GM11168 (cell line): Measurements from ENCODE around the gene ANKRD11.
"Not testable (repeated sequence)": the region's sequence is repeated elsewhere in the genome, so short reads cannot be mapped to it uniquely, and the experiment has no call there.

Experiments
- in situ Hi-C: fragments of 300-500 bp; cut with MboI; formaldehyde crosslinking; loops from one replicate; pipeline ENCODE4 v1.12.0; 2022; ENCODE audit warnings: low sequenced_read_pairs; ENCODE audit not compliant: unreplicated experiment

Gene ANKRD11

DNA sequence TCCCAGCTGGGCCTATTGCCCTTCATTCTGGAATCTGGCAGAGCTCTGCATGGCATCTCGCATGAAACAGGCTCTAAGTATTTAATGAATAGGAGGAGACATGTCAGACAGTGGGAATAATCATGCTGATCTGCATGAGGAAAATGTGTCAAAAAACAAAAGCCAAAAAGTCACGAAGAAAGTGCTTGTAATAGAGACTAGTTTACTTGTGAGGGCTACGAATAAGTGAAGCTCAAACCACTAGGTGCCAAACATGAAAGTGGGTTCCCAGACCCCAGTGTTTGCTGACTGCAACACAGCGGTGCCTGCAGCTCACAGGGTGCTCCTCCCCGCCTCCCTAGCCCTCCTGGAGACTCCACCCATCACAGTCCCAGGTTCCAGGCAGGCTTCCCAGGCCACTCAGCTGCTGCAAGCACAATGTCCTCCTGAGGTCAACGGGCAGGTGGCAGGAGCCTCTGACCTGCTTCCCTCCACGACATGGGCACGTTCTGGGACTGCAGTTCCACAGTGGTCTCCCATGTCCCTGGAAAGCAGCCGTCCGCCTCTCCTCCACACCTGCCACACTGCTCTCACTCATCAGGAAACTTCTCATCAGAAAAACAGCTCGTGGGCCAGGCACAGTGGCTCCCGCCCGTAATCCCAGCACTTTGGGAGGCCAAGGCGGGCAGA, 96.5 kb downstream of the ANKRD11 start:
- in situ Hi-C loops, result no loop called here

DNA sequence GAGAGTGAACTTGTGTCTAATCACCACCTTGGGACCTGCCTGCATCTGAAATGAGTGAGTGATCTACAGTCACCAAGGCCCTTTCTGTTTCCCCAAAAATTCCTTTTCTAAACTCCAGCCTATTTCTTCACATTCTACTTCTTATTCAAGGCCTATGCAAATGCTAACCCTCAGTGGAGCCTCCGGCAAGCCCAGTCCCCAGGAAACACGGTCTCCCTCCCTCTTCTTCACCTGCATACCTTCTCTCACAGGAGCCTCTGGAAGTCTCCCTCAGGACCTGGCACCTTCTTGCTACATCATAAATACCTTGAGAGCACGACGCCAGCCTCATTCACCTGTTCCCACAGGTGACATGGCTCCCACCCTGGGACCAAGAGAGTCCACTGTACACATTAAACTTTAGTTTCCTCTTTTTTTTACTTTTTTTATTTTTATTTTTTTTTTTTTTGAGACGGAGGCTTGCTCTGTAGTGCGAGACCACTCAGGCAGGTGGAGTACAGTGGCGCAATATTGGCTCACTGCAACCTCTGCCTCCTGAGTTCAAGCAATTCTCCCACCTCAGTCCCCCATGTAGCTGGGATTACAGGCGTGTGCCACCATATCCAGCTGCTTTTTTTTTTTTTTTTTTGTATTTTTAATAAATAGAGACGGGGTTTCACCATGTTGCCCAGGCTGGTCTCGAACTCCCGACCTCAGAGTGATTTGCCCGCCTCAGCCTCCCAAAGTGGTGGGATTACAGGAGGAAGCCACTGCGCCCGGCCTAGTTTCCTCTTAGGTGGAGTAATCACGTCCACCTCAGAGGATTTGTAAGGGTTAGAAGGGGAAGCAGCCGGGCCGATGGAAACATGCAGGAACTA, 97.3 kb downstream of the ANKRD11 start:
- in situ Hi-C loops, result no loop called here

DNA sequence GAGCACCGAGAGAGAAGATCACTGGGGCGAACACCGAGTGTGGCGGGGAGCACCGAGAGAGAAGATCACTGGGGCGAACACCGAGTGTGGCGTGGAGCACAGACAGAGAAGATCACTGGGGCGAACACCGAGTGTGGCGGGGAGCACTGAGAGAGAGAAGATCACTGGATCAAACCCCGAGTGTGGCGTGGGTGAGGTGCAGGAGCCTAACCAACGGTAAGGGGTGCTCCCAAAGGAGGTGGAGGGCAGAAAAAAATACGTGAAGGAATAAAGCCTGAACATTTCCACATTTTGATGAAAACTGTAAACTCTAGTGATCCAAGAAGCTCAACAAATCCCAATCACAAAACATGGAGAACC, 100.2 kb downstream of the ANKRD11 start:
- in situ Hi-C loops, result not testable (repeated sequence)

DNA sequence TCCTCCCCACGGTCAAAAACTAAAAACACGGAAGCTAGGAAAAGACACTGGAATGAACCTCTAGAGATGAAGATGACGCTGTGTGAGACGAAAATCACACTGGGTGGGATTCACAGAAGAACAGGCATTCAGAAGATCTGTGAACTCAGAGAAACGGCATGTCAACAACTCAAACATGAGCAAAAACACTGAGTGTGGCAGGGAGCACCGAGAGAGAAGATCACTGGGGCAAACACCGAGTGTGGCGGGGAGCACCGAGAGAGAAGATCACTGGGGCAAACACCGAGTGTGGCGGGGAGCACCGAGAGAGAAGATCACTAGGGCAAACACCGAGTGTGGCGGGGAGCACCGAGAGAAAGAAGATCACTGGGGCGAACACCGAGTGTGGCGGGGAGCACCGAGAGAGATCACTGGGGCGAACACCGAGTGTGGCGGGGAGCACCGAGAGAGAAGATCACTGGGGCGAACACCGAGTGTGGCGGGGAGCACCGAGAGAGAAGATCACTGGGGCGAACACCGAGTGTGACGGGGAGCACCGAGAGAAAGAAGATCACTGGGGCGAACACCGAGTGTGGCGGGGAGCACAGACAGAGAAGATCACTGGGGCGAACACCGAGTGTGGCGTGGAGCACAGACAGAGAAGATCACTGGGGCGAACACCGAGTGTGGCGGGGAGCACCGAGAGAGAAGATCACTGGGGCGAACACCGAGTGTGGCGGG, 100.7 kb downstream of the ANKRD11 start:
- in situ Hi-C loops, result not testable (repeated sequence)

DNA sequence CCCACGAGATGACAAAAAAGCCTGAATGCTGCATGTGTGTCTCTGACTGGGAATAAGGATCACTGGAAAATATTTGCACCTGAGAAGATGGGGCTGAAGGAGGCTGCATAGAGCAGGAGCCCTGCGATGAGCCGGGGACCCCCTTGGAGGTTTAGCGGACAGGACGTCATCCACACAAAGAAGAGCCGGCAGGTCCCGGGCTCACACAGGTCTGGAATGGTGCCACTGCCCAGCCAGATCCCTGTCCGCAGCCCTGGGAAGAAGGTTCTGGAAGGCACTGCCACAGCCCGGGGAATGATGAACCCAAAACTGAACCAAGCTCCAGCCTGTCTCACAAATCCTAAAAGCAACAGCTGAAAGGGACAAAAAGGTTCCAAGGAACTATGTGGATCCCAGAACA, 101.8 kb downstream of the ANKRD11 start:
- in situ Hi-C loops, result no loop called here

DNA sequence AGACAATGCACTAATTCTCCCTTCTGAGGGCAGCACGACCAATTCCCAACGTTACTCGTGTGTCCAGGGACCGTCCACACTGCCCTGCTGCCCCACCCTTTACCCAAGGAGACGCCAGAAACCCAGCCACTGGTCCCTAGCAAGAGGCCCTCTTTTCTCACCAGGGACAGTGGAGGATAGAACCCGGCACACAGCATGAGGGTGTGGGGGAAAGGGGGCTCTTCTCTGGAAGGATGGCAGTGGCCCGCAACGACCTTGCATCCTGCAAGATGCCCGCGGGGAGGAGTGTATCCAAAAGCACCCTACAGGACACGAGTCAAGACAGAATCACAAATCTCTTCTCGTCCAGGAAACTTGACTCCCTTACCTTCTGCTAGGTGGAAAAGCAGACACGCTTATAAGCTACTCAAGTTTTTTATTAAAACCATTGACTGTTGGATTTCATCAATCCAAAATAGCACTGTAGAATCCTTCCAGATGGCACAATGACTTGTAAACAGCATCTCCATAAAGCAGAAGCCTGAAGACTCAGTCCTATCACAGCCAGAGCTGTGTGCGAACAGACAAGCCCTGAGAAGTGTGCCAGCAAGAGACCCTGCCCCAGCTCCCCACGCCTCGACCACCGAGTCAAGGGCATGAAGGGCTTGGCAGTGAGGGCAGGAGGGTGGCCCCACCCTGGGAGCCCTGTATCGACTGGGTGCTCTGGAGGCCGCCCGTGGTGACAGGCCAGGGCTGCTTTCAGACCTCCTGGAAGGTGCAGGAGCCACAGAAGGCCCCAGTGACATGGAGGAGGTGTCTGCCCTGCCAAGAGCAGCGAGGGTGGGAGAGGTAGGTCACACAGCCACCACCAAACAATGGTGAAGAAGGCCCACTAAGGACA, 103.8 kb downstream of the ANKRD11 start:
- in situ Hi-C loops, result no loop called here

DNA sequence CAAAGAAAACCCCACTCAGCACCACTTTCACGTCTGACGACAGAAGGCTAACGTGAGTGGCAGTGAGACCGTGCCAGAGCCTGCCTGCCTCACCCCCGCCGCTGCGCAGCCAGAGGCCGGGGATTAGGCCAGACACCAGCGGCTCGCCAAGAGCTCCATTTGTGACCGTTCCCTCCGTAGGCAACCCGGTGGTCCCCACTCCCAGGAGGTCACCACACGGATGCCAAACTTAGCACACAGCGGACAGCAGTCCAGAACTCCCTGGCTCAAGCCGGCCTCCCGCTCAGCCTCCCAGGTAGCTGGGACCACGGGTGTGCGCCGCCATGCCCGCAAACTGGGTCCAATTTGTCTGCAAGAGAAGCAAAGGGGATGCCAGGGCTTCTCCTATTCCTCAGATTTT, 104.6 kb downstream of the ANKRD11 start:
- in situ Hi-C loops, result no loop called here

DNA sequence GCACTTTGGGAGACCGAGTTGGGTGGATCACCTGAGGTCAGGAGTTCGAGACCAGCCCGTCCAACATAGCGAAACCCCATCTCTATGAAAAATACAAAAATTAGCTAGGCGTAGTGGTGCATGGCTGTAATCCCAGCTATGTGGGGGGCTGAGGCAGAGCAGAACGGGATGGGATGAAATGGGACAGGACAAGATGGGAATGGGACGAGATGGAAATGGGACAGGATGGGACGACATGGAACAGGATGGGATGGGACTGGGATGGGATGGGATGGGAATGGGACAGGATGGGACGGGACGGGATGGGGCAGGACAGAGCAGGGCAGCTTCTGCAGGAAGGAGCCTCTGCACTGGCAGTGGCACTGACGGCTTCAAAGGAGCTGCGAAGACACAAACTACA, 106.1 kb downstream of the ANKRD11 start:
- in situ Hi-C loops, result no loop called here

DNA sequence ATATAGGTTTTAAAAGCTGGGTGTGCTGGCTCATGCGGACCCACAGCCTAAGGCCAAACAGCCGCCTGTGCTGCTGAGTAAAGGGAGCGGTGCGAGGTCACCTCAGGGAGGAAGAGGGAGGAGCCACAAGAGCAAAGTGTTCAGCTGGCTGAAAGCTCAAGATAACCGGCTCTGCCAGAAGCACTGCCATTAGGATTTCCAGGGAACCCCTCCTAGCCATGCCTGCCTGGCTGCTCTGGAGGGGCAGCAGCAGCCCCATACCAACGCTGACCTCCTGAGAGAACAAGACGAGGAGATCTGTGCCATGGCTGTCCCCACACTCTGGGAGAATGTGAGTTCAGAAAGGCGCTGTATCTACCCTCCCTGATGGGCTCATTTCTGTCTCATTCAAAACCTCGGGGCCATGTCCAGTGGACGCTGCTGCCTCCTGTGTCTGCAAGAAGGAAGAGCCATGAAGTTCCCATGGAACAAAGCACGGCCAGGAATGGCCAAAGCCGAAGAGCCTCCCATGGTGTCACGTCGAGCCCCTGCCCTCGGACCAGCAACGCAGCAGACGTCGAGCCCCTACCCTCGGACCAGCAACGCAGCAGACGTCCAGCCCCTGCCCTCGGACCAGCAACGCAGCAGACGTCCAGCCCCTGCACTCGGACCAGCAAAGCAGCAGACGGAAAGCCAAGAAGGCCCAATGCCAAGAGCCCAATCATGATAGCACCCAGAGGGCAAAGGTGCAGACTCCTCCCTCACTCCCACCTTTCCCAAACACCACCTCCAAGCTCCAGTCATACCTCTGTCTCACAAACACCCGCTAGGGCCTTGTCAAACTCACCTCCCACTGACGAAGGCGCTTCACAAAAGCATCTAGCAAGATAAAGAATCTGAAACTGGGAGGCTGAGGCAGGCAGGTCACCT, 107.0 kb downstream of the ANKRD11 start:
- in situ Hi-C loops, result no loop called here

DNA sequence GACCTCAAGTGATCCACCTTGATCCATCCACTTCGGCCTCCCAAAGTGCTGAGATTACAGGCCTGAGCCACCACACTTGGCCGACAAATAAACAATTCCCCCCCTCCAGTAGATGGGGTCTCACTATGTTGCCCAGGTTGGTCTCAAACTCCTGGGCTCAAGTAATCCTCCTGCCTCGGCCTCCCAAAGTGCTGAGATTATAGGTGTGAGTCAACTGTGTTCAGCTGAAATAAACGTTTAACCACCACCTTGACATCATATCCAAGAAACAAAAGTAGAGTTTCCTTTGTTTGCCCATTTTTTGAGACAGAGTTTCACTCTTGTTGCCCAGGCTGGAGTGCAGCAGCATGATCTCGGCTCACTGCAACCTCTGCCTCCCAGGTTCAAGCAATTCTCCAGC, 107.8 kb downstream of the ANKRD11 start:
- in situ Hi-C loops, result not testable (repeated sequence)

DNA sequence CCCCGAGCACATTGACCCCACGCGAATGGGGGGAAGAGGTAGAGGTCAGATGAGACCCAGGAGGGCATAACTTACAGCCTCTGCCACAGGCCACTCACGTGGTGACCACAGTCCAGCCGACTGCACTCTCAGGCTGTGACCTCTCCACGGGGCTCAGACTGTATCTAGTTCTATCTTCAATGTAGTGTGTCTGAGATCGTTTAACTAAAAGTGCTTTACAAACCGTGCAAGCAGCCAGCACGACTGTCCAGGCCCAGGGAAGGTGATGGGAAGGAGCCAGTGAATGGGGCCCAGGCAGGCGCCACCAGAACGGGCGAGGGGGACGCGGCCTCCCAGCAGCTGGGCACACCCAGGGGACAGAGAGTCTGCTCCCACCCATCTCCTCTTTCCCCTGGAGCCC, 108.6 kb downstream of the ANKRD11 start:
- in situ Hi-C loops, result no loop called here

DNA sequence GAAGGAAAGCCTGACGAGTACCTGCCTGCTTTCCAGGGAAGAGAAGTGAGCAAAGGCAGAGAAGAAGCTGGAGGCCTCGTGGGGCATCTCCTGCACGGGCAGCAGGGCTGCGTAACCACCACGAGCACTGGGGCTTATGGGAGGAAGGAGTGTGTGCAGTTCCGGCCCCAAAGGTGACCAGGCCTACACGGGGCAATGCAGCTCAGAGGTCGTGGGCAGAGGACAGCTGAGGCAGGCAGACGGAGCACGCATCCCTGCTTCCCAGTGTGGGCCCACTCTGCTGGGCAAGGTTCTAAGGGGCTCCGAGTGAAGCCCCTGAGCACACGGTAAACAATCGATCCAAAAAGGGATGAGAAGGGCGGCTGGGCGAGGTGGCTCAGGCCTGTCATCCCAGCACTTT, 109.7 kb downstream of the ANKRD11 start:
- in situ Hi-C loops, result no loop called here

DNA sequence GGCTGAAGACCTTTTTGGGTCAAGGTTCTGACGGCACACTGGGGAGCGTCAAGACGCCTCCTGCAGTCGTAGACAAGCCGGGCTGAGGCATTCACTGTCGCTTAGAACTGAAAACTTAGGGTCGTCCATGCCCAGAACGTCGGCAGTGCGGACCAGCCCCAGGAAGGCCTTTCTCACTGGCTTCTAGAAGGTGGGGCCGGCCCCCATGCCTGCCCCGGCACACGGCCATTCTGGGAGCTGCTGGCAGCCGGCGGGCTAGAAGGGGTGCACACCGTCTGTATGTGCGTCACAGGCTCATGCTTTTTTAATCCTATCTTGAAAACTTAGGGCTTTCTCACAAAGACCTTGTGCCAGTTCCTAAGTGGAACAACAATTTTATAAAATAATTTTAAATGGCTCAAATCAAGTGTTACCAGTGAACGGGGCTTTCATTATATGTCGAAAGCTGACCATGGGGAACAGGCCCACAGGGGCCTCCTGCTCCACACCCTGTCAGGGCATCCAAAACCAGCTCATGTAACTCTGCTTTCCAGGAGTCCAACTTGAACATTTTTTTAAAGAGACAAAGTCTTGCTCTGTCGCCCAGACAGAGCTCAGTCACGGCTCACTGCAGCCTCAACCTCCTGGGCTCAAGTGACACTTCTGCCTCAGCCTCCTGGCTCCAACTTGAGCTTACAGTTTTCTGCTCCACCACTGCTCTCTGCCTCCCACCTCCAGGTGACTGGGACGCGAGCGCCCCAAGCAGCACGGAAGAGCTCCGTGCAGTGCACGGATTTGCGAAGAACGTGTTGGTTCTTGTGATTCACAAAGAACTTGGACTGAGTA, 111.2 kb downstream of the ANKRD11 start:
- in situ Hi-C loops, result no loop called here

DNA sequence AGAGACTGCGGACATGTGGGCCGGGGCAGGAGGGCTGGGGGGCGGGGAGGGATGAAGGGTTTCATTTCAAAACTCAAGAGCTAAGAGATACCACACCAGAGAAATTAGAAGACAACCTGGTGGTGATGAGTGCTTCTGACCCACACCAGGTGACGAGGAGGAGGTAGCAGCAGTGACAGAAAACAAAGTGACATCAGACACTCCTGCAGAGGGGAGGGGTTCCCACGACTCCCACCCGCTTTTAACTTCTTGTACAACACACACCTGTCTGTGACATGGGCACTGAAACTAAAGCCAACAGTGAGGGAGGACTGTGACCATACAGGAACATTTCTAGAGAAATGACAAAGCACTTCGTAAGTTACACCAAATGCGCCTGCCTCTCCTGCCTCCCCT, 112.9 kb downstream of the ANKRD11 start:
- in situ Hi-C loops, result no loop called here

DNA sequence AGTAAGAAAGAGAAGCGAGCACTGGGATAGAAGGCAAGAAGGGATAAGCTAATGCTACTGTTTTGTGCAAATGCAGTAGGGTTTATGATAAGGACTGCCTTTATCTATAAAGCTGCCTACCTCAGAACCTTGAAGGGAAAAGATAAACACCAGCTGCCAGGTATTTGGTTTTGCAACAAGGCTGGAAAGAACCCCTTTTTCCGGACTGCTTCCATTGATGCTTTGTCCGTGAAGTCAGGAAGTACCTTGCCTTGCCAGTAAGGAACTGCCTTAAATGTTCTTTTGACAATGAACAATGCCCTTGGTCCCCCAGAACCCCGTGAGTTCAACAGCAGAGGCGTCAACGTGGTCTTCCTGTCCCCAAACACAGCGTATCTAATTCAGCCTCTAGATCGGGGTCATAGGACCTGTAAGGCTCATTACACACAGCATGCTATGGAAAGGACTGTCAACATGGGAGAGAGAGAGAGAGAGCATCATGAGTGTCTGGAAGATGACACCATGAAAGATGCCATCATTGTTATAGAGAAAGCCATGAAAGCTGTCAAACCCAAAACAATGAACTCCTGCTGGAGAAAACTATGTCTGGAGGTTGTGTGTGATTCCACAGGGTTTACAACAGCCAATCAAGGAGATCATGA, 113.4 kb downstream of the ANKRD11 start:
- in situ Hi-C loops, result no loop called here

DNA sequence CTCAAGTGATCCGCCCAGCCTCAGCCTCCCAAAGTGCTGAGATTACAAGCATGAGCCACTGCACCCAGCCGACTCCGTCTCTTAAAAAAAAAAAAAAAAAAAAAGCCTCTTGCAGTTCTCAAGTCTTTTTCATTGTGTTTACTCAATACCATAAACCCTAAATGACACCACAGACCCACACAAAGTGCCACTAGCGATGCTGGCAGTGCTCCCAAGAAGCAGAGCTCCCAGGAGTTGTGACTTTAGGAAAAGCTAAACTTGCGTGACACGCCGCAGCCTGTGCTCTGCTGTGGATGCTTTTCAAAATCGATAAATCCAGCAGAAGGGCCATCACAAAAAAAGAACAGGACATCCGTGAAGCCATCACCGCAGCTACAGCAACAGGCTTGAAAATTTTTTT, 114.7 kb downstream of the ANKRD11 start:
- in situ Hi-C loops, result no loop called here

DNA sequence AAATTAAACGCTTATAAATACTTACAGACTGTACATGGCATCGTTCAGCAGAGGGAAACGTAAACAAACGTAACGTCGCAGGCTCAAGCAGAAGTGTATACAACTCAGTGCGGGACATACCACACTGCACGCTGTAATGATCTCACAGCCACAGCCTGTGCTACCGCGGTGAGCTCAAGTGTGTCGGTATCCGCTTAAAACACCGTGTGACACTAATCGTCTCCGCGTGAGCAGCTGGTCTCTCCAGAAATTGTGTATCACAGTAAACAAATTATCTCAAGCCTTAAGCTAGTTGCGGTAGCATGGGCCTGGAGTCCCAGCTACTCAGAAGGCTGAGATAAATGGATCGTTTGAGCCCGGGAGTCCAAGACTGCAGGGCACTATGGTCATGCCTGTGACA, 115.3 kb downstream of the ANKRD11 start:
- in situ Hi-C loops, result no loop called here

DNA sequence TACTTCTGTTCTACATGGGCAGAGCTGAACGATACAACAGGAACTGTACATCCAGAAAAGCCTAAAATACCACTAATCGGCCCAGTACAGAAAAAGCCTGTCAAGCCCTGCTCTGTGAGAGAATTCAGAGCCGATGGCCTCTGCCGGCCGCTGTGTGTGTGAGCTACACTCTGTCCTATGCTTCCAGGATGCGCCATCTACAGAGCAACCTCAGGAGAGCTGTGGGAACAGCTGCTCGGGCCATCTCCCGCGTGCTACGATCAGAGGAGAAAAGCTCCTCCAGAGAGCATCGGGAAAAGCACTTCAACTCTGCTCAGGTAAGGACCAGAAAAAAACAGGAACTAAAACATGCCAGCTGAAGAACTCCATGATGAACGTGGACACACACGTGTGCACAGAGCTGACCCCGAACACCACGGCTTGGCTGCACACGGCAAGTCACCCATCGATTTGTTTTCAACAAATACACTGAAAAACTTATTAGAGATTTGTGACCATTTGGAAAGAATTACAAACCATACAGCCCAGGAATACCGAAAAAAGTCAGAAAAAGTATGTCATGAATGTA, 115.9 kb downstream of the ANKRD11 start:
- in situ Hi-C loops, result no loop called here
